CD4-positive, alpha-beta T cell treated with Interleukin-6 for 4 hours (primary cell): ENCODE results near the gene PRAF2.

ENCODE experiments used
- DNase-seq: peaks from one replicate; pipeline ENCODE4 v3.0.0-alpha.2; 2020; ENCODE audit warnings: mixed read lengths

Gene PRAF2

GRCh38 chrX:49073601-49074575, at the start of gene PRAF2:
Gene PRAF2 (minus strand): TSS chrX:49074002. CDS start chrX:49073987, 15 bp downstream.
- peak; percentile 93 for DNase-seq

- no peak for DNase-seq
Measured at GRCh38 chrX:49122499-49122898, 48.7 kb upstream of the PRAF2 start.

- DNase-seq = no peak
Measured at GRCh38 chrX:49120091-49120490, 46.3 kb upstream of the PRAF2 start.

GRCh38 chrX:49117581-49117980, 43.8 kb upstream of the PRAF2 start:
- no peak for DNase-seq

- no peak for DNase-seq
Measured at GRCh38 chrX:49116716-49117115, 42.9 kb upstream of the PRAF2 start.

GRCh38 chrX:49116076-49116475, 42.3 kb upstream of the PRAF2 start:
- no peak for DNase-seq

GRCh38 chrX:49111791-49112190, 38.0 kb upstream of the PRAF2 start:
- no peak for DNase-seq

- no peak for DNase-seq
Measured at GRCh38 chrX:49110417-49110816, 36.6 kb upstream of the PRAF2 start.

GRCh38 chrX:49108641-49109040, 34.8 kb upstream of the PRAF2 start:
- no peak for DNase-seq

- peak; percentile 10 for DNase-seq
Measured at GRCh38 chrX:49106930-49107329, 33.1 kb upstream of the PRAF2 start.

GRCh38 chrX:49106296-49106695, 32.5 kb upstream of the PRAF2 start:
- DNase-seq = no peak

GRCh38 chrX:49103637-49104036, 29.8 kb upstream of the PRAF2 start:
- no peak for DNase-seq

- DNase-seq = no peak
Measured at GRCh38 chrX:49102190-49102589, 28.4 kb upstream of the PRAF2 start.

- DNase-seq = no peak
Measured at GRCh38 chrX:49101629-49101984, 27.8 kb upstream of the PRAF2 start.

- DNase-seq = peak; percentile 89
Measured at GRCh38 chrX:49100704-49101628, 27.2 kb upstream of the PRAF2 start.

GRCh38 chrX:49096419-49096818, 22.6 kb upstream of the PRAF2 start:
- no peak for DNase-seq

- DNase-seq = no peak
Measured at GRCh38 chrX:49089553-49089952, 15.8 kb upstream of the PRAF2 start.

- DNase-seq = no peak
Measured at GRCh38 chrX:49082271-49082871, 8.6 kb upstream of the PRAF2 start.

- peak; percentile 80 for DNase-seq
Measured at GRCh38 chrX:49079489-49080428, 6.0 kb upstream of the PRAF2 start, which contains the start of gene WDR45. Gene WDR45 (minus strand): TSS chrX:49079887. CDS start chrX:49078095, 1,792 bp downstream.

- DNase-seq = no peak
Measured at GRCh38 chrX:49077941-49078340, 4.1 kb upstream of the PRAF2 start.

GRCh38 chrX:49075347-49075746, 1.5 kb upstream of the PRAF2 start:
- DNase-seq = no peak

- DNase-seq = no peak
Measured at GRCh38 chrX:49072712-49073095, 1.1 kb downstream of the PRAF2 start.
